Endothelial cell of umbilical vein (primary cell): ENCODE data around the gene NAPA. TPM values are rescaled to one million over a fixed set of nuclear protein-coding genes. Genes with fewer than 3 reads are reported as not detected.

Source experiments
- BruUV-seq: library from RNA; stranded (reverse); fragments of 400-500 nt; replicated peaks from 2 replicates; lab custom pipeline; 2021; lab: Mats Ljungman, UMichigan
- CTCF ChIA-PET: fragments of 300-600, 350-600 bp; sonication (Branson Sonifier 250); formaldehyde crosslinking; loops from one replicate; lab custom pipeline; 2021; ENCODE audit warnings: antibody characterized with exemption, inconsistent platforms; lab: Charles Lee
- POLR2A ChIA-PET: fragments of 300-600, 350-600 bp; sonication (Branson Sonifier 250); formaldehyde crosslinking; loops from one replicate; lab custom pipeline; 2021; ENCODE audit warnings: antibody characterized with exemption, inconsistent platforms; lab: Charles Lee
- DNase-seq: peaks from one replicate; pipeline ENCODE4 v3.0.0-alpha.2; 2011; ENCODE audit warnings: low read depth, low spot score
- FAIRE-seq: peaks from 2 replicates; lab custom pipeline; 2011; peaks lifted over from hg19 to GRCh38; lab: Jason Lieb, UNC
- H2AFZ ChIP-seq: 2 replicates; pipeline ENCODE4 v1.6.0; 2012; ENCODE audit warnings: low read depth, low read length, control low read depth, inconsistent platforms
- H3K27ac ChIP-seq: 2 replicates; pipeline ENCODE4 v1.5.1; 2011; ENCODE audit warnings: low read depth, mild to moderate bottlenecking, control low read depth, low read length, moderate library complexity; ENCODE audit not compliant: insufficient read depth
- H3K27me3 ChIP-seq, 2 experiments: 2 replicates each; pipeline versions ENCODE4 v1.6.0 to v1.6.1; 2011; ENCODE audit warnings: low read length in 2 of 2, mixed read lengths in 1 of 2; ENCODE audit not compliant: control insufficient read depth in 2 of 2, insufficient read depth in 2 of 2
- H3K36me3 ChIP-seq, 2 experiments: 2 replicates in 1 of 2; 3 replicates in 1 of 2; pipeline ENCODE4 v1.5.1; 2011; ENCODE audit warnings: low read length in 2 of 2, mild to moderate bottlenecking in 1 of 2, moderate library complexity in 1 of 2; ENCODE audit not compliant: control insufficient read depth in 2 of 2, insufficient read depth in 2 of 2; ENCODE audit errors: extremely low read depth in 1 of 2
- H3K4me1 ChIP-seq: 3 replicates; pipeline ENCODE4 v1.5.1; 2011; ENCODE audit warnings: mild to moderate bottlenecking, low read length; ENCODE audit not compliant: control insufficient read depth, insufficient read depth; ENCODE audit errors: extremely low read depth
- H3K4me2 ChIP-seq: 2 replicates; pipeline ENCODE4 v1.6.1; 2011; ENCODE audit warnings: low read length, control low read depth, mixed read lengths; ENCODE audit not compliant: insufficient read depth
- H3K4me3 ChIP-seq, 3 experiments: fragments of 200-600 bp in 1 of 3; sonication (generic), shearing (Covaris generic) in 1 of 3; replicated peaks in 1 of 3; 2 replicates each; pipeline ENCODE4 v1.5.1; 2011 to 2016; ENCODE audit warnings: control low read depth in 3 of 3, low read length in 3 of 3, mild to moderate bottlenecking in 2 of 3, inconsistent platforms in 1 of 3, low read depth in 1 of 3, moderate library complexity in 1 of 3; ENCODE audit not compliant: insufficient read depth in 1 of 3
- H3K79me2 ChIP-seq: 2 replicates; pipeline ENCODE4 v1.6.0; 2012; ENCODE audit warnings: low read length, inconsistent platforms; ENCODE audit not compliant: control insufficient read depth, insufficient read depth
- H3K9ac ChIP-seq: replicated peaks from 2 replicates; pipeline ENCODE3; 2011; ENCODE audit warnings: low read length, control low read depth; ENCODE audit not compliant: insufficient read depth; ENCODE audit errors: extremely low read depth
- H3K9me1 ChIP-seq: replicated peaks from 3 replicates; pipeline ENCODE4 v1.6.0; 2011; ENCODE audit warnings: mild to moderate bottlenecking, low read length; ENCODE audit not compliant: control insufficient read depth, insufficient read depth; ENCODE audit errors: extremely low read depth
- H3K9me3 ChIP-seq: replicated peaks from 2 replicates; pipeline ENCODE4 v1.5.1; 2012; ENCODE audit warnings: low read length, inconsistent platforms; ENCODE audit not compliant: control insufficient read depth, insufficient read depth
- H4K20me1 ChIP-seq: replicated peaks from 2 replicates; pipeline ENCODE3; 2011; ENCODE audit warnings: mild to moderate bottlenecking, low read length; ENCODE audit not compliant: control insufficient read depth, insufficient read depth; ENCODE audit errors: extremely low read depth
- CTCF ChIP-seq, 2 donors: IDR thresholded peaks; 1 replicate in 1 of 2; 2 replicates in 1 of 2; pipeline ENCODE4 v1.5.1; 2011; ENCODE audit warnings: low read length in 2 of 2, mild to moderate bottlenecking in 2 of 2, moderate library complexity in 2 of 2, control low read depth in 1 of 2, inconsistent platforms in 1 of 2, low read depth in 1 of 2; ENCODE audit not compliant: insufficient read depth in 1 of 2; ENCODE audit errors: extremely low read depth in 1 of 2
- FOS ChIP-seq: IDR thresholded peaks from 2 replicates; pipeline ENCODE4 v1.6.1; 2011; ENCODE audit warnings: mild to moderate bottlenecking, low read length, moderate library complexity, borderline replicate concordance; ENCODE audit not compliant: insufficient read depth
- GATA2 ChIP-seq: IDR thresholded peaks from 2 replicates; pipeline ENCODE4 v1.7.0; 2011; ENCODE audit warnings: low read depth, mild to moderate bottlenecking, moderate library complexity, mixed read lengths, low read length; ENCODE audit not compliant: insufficient read length, insufficient read depth
- JUN ChIP-seq: IDR thresholded peaks from 2 replicates; pipeline ENCODE4 v1.6.1; 2011; ENCODE audit warnings: borderline replicate concordance, low read depth; ENCODE audit not compliant: insufficient read length, insufficient read depth
- MAX ChIP-seq: IDR thresholded peaks from 2 replicates; pipeline ENCODE4 v1.6.1; 2011; ENCODE audit not compliant: insufficient read depth, insufficient read length
- MYC ChIP-seq: IDR thresholded peaks from one replicate; pipeline ENCODE4 v1.6.1; 2011; ENCODE audit warnings: mild to moderate bottlenecking, low read depth, low read length
- POLR2A ChIP-seq: IDR thresholded peaks from 2 replicates; pipeline ENCODE4 v1.6.1; 2012; ENCODE audit warnings: low read depth, mild to moderate bottlenecking, control low read depth, low read length
- POLR2AphosphoS5 ChIP-seq: IDR thresholded peaks from 2 replicates; pipeline ENCODE4 v1.6.1; 2012; ENCODE audit warnings: low read depth, mild to moderate bottlenecking, control low read depth, low read length, moderate library complexity; ENCODE audit not compliant: insufficient read depth
- dilution Hi-C: fragments of 300-500 bp; cut with MboI; formaldehyde crosslinking; loops from one replicate; pipeline ENCODE4 v1.15.0; 2019; ENCODE audit warnings: low sequenced_read_pairs; ENCODE audit not compliant: extremely low pct_ligation_motif_present
- intact Hi-C: fragments of 100-400 bp; cut with micrococcal nuclease; formaldehyde crosslinking; loops from one replicate; pipeline ENCODE4 v1.10.0; 2022
- polyA plus RNA-seq, 4 experiments: library from polyadenylated mRNA; depleted of rRNA in 3 of 4; stranded (reverse) in 3 of 4; unstranded in 1 of 4; fragments of >200 nt; gene quantifications; 2 replicates each; pipeline versions ENCODE4 v1.2.1 to v1.2.3, GENCODE V29; 2011 to 2012; ENCODE audit warnings: missing spikeins in 1 of 4
- total RNA-seq: library from RNA; stranded (reverse); gene quantifications from 2 replicates; pipeline ENCODE4 v1.2.3, GENCODE V29; 2021

NAPA gene
- total and polyA plus RNA-seq, 2 donors (not counting 3 experiments of a cell fraction or from before 2014, with no cell fraction given), result 107 to 154 TPM

- FAIRE-seq, result no peak
- no peak for DNase-seq
- Histone ChIP-seq H3K79me2 (peaks cover 63% of the 10 kb centered on the region), H3K4me1 (peaks cover 28% of the 10 kb centered on the region), H3K4me3 (no peak overlapping the region), H3K36me3 (no peaks in the 10 kb centered on the region), H3K9ac (no peak overlapping the region), H3K27me3 (no peaks in the 10 kb centered on the region), H3K27ac (no peak overlapping the region), H3K9me3 (no peaks in the 10 kb centered on the region), H3K9me1 (no peaks in the 10 kb centered on the region), H2AFZ (no peak overlapping the region), H3K4me2 (no peak overlapping the region), H4K20me1 (no peaks in the 10 kb centered on the region)
- TF ChIP-seq FOS, result no peak
- TF ChIP-seq CTCF (IDR thresholded peaks at IDR 0.05; ENCODE audit: extremely low read depth in 1 of 2, insufficient read depth in 1 of 2, low read depth in 1 of 2, low read length in 2 of 2), result no peak
- no peak for TF ChIP-seq MYC
- TF ChIP-seq JUN, result no peak
- TF ChIP-seq GATA2, result no peak
- no peak for TF ChIP-seq MAX
- TF ChIP-seq POLR2A, result no peak
- no peak for TF ChIP-seq POLR2AphosphoS5
- BruUV-seq, result no TSS peak
- intact Hi-C loops (no loop called here), dilution Hi-C loops (no loop called here)
- ChIA-PET CTCF (interaction anchor here (1.0 to 2.3 kb wide), 2 partner anchors 11 to 195 kb away, joined by 4 to 7 read pairs; no protein-coding TSS in a partner anchor), POLR2A (no interaction called here)
Measured at GRCh38 chr19:47512183-47512947, 2.5 kb downstream of the NAPA start.
